Neural crest cell (in vitro differentiated cells): ENCODE results near the gene IGFBP5. TPM values are rescaled to one million over a fixed set of nuclear protein-coding genes. Genes with fewer than 3 reads are reported as not detected.

Experiments used
- DNase-seq: peaks from one replicate; pipeline ENCODE4 v3.0.0; 2021; ENCODE audit warnings: low read depth, mixed read lengths, low spot score
- H3K27ac Mint-ChIP-seq: one replicate; pipeline ENCODE4 v1.8.0; 2021; ENCODE audit warnings: mild to moderate bottlenecking, mixed read lengths; ENCODE audit not compliant: unreplicated experiment
- H3K27me3 Mint-ChIP-seq: 2 replicates; pipeline ENCODE4 v1.8.0; 2021; ENCODE audit warnings: low read depth, mild to moderate bottlenecking, mixed read lengths
- H3K36me3 Mint-ChIP-seq: 2 replicates; pipeline ENCODE4 v1.8.0; 2021; ENCODE audit warnings: low read depth, mild to moderate bottlenecking, mixed read lengths
- H3K4me1 Mint-ChIP-seq: 2 replicates; pipeline ENCODE4 v1.8.0; 2021; ENCODE audit warnings: mixed read lengths
- H3K4me3 Mint-ChIP-seq: one replicate; pipeline ENCODE4 v1.8.0; 2021; ENCODE audit warnings: mild to moderate bottlenecking, mixed read lengths
- H3K9me3 Mint-ChIP-seq: 2 replicates; pipeline ENCODE4 v1.8.0; 2021; ENCODE audit warnings: mixed read lengths
- total RNA-seq: library from RNA; stranded (reverse); gene quantifications from 2 replicates; pipeline ENCODE4 v1.2.1, GENCODE V29; 2021
- TF ChIP-seq, protein P1 (sequence below): fragments of 200-600 bp; sonication (generic); conservative IDR thresholded peaks from 2 replicates; pipeline ENCODE4 v1.5.0; 2021; ENCODE audit warnings: antibody characterized with exemption, mild to moderate bottlenecking

The IGFBP5 gene
- total RNA-seq, 1 donor from 2014 or later = 140 TPM

DNA sequence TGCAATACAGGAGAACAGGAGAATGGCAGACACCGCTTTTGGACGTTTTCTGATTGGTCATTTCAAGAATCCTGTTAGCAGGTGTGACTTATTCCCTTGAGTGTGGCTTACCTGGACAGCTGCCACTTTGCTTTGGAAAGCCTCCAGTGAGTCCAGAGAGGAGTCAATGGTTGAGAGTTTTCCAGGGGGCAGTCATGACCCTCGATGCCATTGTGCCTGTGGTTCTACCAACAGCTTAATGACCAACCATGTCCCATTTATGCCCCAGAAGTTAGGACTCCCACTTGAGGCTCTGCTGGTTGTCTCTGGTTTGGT lies 49.8 kb downstream of the IGFBP5 start:
- TF ChIP-seq, protein P1, sequence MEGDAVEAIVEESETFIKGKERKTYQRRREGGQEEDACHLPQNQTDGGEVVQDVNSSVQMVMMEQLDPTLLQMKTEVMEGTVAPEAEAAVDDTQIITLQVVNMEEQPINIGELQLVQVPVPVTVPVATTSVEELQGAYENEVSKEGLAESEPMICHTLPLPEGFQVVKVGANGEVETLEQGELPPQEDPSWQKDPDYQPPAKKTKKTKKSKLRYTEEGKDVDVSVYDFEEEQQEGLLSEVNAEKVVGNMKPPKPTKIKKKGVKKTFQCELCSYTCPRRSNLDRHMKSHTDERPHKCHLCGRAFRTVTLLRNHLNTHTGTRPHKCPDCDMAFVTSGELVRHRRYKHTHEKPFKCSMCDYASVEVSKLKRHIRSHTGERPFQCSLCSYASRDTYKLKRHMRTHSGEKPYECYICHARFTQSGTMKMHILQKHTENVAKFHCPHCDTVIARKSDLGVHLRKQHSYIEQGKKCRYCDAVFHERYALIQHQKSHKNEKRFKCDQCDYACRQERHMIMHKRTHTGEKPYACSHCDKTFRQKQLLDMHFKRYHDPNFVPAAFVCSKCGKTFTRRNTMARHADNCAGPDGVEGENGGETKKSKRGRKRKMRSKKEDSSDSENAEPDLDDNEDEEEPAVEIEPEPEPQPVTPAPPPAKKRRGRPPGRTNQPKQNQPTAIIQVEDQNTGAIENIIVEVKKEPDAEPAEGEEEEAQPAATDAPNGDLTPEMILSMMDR = no peak
- H3K4me3 Mint-ChIP-seq = no peak overlapping the region
- DNase-seq = no peak
- no peak overlapping the region for H3K27ac Mint-ChIP-seq
- peaks cover 34% of the 10 kb centered on the region for H3K36me3 Mint-ChIP-seq
- no peaks in the 10 kb centered on the region for H3K9me3 Mint-ChIP-seq
- H3K4me1 Mint-ChIP-seq = peaks cover 61% of the 10 kb centered on the region
- H3K27me3 Mint-ChIP-seq = no peaks in the 10 kb centered on the region

DNA sequence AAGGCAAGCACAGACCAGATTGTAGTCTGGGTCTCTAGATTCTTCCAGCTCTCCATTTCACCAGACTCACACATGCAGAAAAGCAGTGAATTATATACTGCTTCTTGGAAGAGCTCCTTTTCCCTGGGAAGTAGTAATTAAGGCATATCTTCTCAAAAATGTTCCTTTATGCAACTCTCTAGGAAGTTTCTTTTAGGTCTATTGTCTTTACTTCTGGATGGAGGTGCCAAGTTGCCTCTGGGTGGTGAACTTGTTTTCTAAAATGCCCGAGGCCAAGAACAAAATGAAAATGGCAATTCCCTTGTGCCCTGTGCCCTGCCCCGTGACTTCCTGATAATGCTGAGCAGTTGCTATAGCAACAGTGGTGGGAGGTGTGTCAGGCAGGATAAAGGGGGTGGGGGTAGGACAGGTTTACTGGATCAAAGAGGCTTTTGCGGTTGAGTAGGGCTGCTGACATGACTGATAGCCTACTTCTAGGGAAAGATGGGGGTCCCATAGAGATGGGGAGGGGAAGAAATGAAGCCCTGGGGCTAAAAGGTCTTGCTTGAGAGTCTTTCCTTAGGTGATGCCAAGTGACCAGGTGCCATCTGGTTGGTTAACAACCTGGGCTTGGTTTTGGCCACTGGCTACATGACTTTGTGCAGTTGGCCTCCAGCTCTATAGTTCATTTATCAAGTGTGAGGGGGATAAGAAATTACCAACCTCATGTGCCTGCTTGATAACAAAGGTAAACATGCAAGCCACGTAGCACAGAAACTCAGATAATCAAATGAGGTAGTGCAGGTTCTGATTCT lies 50.3 kb downstream of the IGFBP5 start:
- no peak for DNase-seq
- peak overlapping the region; percentile 81 for H3K27ac Mint-ChIP-seq
- H3K4me3 Mint-ChIP-seq = peak overlapping the region; percentile 60
- H3K27me3 Mint-ChIP-seq = no peaks in the 10 kb centered on the region
- peaks cover 59% of the 10 kb centered on the region for H3K4me1 Mint-ChIP-seq
- peaks cover 34% of the 10 kb centered on the region for H3K36me3 Mint-ChIP-seq
- TF ChIP-seq, protein P1 = no peak
- H3K9me3 Mint-ChIP-seq = no peaks in the 10 kb centered on the region

DNA sequence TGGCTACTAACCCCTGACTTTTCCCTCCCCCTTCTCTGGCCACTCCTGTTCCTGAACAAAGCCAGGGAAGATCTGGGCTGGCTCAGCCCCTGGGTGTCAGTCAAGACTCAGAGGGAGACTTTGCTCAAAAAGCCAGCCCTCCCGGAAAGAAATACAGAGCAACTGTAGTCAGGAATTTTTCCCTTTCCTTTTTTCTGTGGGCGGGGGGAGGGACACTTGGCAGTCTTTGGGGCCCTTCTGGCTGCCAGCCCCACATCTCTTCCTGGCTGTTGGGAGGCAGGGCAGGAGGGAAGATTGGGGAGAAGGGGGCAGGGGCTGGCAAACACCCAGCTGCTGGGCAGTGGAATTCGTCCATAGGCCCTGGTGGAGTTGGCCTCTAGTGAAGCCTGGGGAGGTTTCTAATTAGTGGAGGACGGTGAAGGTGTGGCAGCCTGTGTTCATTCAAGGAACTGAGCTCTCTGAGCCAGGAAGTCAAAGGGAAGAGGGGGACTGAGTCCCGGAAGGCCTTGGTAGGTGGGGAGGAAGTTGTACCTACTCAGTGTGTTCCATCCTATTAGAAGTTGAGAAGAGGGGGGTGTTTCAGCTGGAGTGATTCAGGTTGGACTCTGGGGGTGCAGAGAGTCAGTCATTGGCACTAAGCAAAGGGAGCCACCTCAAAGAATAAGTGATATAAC lies 51.2 kb downstream of the IGFBP5 start:
- DNase-seq = no peak
- H3K27me3 Mint-ChIP-seq = no peaks in the 10 kb centered on the region
- H3K4me1 Mint-ChIP-seq = peaks cover 55% of the 10 kb centered on the region
- H3K4me3 Mint-ChIP-seq = peak overlapping the region; percentile 60
- TF ChIP-seq, protein P1 = no peak
- H3K27ac Mint-ChIP-seq = peak overlapping the region; percentile 81
- H3K36me3 Mint-ChIP-seq = peaks cover 38% of the 10 kb centered on the region
- no peaks in the 10 kb centered on the region for H3K9me3 Mint-ChIP-seq

DNA sequence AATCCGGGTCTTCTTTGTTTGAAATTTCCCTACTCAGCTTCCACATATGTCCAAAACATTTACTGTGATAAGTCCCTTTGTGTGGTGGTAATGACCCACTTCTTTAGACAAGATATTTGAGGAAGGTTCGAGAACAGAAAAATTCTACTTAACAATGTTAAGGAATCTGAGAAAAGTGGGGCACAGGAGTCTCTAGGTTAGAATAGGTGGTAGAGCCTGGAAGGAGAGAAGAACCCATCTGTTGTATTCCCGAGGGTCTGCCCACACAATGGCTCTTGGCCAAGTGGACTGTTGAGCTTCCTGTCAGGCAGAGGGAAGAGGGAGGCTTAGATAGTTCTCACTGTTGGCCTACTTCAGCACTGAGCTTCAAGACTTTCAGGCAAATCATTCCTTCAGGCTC lies 57.9 kb downstream of the IGFBP5 start:
- TF ChIP-seq, protein P1 = no peak
- H3K4me3 Mint-ChIP-seq = peak overlapping the region; percentile 95
- H3K9me3 Mint-ChIP-seq = no peaks in the 10 kb centered on the region
- DNase-seq = no peak
- H3K36me3 Mint-ChIP-seq = peaks cover 17% of the 10 kb centered on the region
- H3K27ac Mint-ChIP-seq = peak overlapping the region; percentile 87
- H3K27me3 Mint-ChIP-seq = no peaks in the 10 kb centered on the region
- H3K4me1 Mint-ChIP-seq = peaks cover 53% of the 10 kb centered on the region

DNA sequence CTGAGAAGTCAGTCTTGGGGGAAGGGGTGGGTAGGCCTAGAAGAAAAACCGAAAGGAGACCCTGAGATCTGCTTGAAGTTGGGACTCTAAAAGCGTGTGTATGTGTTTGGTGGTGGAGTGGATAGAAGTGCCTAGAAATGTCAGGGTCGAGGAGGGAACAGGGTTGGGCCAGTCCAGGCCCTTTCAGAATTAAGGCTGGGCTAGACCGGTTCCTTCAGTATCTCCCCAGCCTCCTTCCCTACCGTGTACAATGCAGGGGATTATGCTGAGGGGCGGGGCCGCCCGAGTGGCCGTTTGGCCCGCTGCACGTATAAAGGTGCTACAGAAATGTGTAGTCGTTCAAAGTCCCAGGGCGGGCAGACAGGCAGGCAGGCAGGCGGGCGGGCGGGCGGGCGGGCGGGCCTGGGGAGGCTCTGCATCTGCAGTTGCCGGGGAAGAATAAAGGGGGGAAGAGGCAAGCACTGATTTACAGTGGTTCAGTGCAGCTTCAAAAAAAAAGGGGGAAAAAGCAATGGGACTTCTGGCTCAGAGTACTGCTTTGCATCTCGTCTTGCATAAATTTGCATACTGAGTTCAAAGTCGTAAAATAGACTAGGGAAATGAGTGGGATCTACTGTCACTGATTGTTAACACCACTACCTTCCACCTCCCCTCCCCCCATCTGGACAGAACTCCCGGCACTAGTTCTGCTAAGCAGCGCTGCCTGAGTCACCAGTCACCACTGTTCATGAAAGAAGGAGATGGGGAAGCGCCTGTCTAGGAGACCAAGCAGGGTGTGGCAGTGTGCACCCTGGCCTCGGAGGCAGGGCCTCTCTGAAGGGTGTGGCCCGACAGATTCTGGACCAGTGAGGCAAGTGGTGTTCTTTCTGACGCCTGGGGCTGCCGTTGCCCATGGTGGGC lies 58.5 kb downstream of the IGFBP5 start:
- peak overlapping the region; percentile 95 for H3K4me3 Mint-ChIP-seq
- TF ChIP-seq, protein P1 = no peak
- peak overlapping the region; percentile 98 for H3K27ac Mint-ChIP-seq
- H3K4me1 Mint-ChIP-seq = peaks cover 58% of the 10 kb centered on the region
- DNase-seq = peak; percentile 23
- no peaks in the 10 kb centered on the region for H3K9me3 Mint-ChIP-seq
- H3K36me3 Mint-ChIP-seq = peaks cover 16% of the 10 kb centered on the region
- H3K27me3 Mint-ChIP-seq = no peaks in the 10 kb centered on the region
